Stimulated activated CD4-positive, alpha-beta T cell treated with anti-CD3 and anti-CD28 coated beads, Interleukin-2, amount 100 ng/mL, for 4 hours (primary cell): ENCODE results near the gene UBE2C.

Source experiments
- DNase-seq: peaks from one replicate; pipeline ENCODE4 v3.0.0-alpha.2; 2020; ENCODE audit warnings: low read depth

UBE2C gene

DNA sequence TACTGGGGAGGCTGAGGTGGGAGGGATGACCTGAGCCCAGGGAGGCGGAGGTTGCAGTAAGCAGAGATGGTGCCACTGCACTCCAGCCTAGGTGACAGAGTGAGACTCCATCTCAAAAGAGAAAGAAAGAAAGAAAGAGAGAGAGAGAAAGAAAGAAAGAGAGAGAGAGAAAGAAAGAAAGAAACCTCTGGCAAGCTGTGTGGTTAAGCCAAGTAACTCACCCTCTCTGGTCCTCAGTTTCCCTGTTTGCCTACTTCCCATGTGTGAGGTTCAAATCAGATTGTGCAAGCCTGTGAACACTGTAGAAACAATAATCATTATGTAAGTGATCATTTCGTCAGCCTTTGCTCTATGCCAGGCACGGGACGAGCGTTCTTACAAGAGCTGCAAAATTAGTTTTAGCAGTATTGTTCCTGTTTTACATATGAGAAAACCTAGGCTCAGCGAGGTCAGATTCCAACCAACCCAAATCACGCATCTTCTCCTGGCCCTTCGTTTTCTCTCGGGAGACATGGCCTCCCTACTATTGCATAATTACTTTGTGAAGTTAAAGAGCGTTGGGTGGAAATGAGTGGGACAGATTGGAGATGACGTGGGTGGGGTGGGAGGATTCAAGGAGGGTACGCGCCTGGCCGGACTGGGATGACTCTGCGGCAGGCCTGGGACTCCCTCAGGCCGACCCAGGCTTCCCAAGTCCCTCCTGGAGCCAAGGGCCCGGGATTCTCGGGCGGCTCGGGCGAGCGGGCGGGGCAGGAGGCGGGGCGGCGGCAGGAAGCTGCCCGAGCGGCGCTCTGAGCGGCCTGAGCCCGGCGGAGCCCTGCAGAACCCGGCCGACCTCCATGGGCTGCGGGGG, 20.8 kb downstream of the UBE2C start, which contains the start of gene SNX21:
Gene SNX21, plus strand, starts transcription at position 770 of the 853 bp plus-strand sequence. CDS start 121 bp downstream, outside the sequence.
- no peak for DNase-seq

DNA sequence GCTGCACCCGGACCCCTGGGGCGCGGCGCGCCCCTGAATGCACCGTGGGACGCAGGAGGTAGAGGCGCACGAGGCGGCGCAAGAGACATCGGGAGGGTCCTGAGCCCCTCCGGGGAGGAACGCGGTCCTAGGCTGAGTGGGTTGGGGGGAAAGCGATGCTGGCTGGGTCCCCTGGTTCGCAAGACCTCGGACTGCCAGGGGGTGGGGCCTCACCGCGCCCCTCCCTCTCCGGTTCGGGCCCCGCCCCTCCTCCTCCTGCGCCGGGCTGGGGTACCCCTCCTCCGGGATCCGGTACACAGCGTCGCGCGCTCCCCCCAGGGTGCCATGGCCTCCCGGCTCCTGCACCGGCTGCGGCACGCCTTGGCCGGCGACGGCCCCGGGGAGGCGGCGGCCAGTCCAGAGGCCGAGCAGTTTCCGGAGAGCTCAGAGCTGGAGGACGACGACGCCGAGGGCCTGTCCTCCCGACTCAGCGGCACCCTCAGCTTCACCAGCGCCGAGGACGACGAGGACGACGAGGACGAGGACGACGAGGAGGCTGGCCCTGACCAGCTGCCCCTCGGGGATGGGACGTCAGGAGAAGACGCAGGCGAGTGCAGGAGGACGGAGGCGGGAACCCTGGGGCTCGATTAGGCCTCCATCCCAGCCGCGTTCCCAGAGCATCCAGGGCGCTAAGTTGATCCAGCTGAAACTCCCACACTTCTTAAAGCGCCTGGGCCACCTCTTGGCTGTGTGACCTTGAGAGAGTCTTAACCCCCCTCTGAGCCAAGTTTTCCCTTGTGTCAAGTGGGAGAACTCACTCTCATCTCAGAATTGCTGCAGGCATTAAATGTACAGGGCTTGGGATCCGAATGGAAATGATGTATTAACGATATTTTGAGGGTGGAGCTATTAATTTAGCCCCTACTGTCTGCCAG, 21.7 kb downstream of the UBE2C start:
- peak; percentile 24 for DNase-seq

GRCh38 chr20:45834797-45835161, 22.3 kb downstream of the UBE2C start:
- no peak for DNase-seq

DNA sequence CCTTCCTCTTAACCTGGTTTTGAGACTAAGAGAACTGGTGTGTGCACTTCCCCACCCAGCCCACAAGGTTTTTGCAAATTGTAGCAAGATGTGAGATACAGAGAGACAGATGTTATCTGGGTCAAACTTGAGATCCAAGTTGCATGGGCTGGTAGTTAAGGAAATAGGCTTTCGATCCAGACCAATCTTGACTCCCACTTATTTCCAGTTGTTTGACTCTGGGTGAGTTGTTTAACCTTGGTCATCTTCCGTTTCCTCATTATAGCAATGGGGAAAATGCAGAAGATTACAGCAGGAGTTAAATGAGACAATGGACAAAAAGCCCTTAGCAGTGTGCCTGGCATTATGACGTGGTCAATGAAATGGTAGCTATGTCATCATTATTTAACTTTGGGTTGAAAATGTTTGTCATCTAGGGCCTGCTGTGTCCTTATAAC, 22.9 kb downstream of the UBE2C start:
- no peak for DNase-seq

DNA sequence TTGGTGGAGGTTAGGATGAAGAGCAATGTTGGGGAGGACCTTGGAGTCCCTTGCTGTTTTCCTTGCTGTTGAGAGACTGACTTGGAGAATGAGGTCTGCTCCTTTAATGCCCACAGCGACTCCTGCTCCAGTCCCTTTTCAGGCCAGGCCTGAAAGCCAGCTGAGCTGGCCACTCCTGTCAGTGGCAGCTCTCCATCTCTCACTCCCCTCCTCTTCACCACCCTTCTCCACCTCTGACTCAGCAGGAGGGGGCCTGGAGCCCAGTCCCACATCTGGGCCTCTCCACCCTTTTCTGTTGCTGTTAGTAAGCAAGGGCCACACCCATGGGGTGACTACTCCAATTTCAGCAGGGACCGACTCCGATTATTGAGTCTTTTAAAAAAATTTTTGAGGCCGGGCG, 23.4 kb downstream of the UBE2C start:
- DNase-seq: no peak

- no peak for DNase-seq
Observed at GRCh38 chr20:45836841-45837240, 24.4 kb downstream of the UBE2C start.

GRCh38 chr20:45840700-45841198, 28.3 kb downstream of the UBE2C start:
- no peak for DNase-seq

- no peak for DNase-seq
Observed at GRCh38 chr20:45841407-45842129, 29.1 kb downstream of the UBE2C start.

DNA sequence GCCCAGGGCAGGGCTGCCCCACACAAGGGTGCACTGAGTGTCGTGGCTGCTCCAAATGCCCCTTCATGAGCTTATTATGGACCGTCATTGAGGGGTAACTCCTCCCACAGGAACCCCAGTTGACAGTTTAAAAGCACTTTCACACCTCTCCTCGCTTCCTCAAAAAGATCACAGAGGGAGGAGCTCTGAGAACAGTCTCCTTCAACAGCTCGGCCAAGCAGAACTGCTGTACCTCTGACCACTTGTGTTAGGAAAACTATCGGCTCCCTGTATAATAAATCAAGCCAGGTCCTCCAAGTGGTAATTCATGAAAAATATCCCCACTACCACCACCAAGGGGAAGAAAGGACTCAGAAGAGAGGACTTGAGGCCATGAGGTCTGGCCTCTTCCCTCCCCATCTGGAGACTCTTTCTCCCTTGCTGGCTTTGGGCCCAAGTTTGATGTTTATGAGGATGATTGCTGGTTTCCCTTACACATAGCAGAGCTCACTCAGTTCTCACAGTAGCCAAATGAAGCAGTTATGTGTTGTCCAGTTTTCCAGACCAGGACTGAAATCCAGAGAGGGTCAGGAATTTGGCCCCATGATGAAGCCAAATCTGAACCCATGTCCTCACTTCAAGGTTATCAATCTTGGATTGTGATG, 29.8 kb downstream of the UBE2C start:
- no peak for DNase-seq

DNA sequence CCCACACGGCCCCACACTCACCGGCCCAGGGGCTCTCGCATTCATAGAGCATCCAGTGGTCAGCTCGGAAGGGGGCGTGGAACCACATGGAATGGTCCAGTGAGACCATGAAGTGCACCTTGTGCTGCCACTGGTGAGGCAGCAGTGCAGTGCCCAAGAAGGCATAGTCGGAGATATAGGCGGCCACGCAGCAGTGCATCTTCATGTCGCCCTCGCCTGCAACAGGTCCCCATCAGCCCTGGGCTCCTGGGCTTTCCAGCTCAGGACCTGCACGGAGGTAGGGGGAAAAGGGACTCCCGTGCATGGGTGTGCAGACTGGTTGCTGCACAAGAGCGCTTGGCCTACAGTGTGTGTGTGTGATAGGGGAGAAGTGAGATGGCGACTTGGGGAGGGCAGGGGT, 31.1 kb downstream of the UBE2C start:
- no peak for DNase-seq

- no peak for DNase-seq
Observed at GRCh38 chr20:45845452-45845851, 33.0 kb downstream of the UBE2C start.

- DNase-seq: no peak
Observed at GRCh38 chr20:45848421-45848820, 36.0 kb downstream of the UBE2C start.

- no peak for DNase-seq
Observed at GRCh38 chr20:45848969-45849582, 36.6 kb downstream of the UBE2C start.

GRCh38 chr20:45850238-45850637, 37.8 kb downstream of the UBE2C start:
- DNase-seq: no peak

DNA sequence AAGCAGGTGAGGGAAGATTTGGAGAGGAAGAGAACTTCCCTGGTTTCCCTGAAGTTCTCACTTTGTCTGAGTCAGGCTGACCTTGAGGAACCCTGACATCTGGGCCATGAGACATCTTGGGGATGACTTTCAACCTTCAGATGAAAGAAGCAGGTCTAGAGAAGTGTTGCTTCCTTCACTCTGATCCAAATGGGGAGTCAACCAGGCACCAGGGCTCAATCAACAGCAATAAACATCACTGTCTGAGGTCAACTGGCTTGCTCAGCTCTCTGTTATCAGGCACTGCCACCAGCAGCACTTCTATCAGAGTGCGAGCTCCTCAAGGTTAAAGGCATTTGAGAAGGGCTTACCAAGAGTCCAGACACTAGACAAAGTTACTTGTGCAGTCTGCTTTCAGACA, 38.5 kb downstream of the UBE2C start:
- DNase-seq: no peak

GRCh38 chr20:45851501-45851900, 39.1 kb downstream of the UBE2C start:
- DNase-seq: no peak

DNA sequence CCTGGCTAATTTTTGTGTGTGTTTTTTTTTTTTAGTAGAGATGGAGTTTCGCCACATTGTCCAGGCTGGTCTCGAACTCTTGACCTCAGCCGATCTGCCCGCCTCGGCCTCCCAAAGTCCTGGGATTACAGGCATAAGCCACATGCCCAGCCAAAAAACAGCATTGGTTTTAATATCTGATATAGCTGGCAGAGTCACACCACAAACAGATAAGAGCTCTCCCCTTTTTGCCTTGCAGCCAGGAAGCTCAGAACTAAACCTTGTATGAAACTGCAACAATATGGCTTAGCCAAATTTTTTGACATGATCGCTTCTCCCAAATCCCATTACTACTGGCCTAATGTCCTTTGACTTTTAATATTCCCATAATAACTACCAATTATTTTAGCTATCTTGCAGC, 39.9 kb downstream of the UBE2C start:
- no peak for DNase-seq

- DNase-seq: no peak
Observed at GRCh38 chr20:45853484-45853883, 41.0 kb downstream of the UBE2C start.

DNA sequence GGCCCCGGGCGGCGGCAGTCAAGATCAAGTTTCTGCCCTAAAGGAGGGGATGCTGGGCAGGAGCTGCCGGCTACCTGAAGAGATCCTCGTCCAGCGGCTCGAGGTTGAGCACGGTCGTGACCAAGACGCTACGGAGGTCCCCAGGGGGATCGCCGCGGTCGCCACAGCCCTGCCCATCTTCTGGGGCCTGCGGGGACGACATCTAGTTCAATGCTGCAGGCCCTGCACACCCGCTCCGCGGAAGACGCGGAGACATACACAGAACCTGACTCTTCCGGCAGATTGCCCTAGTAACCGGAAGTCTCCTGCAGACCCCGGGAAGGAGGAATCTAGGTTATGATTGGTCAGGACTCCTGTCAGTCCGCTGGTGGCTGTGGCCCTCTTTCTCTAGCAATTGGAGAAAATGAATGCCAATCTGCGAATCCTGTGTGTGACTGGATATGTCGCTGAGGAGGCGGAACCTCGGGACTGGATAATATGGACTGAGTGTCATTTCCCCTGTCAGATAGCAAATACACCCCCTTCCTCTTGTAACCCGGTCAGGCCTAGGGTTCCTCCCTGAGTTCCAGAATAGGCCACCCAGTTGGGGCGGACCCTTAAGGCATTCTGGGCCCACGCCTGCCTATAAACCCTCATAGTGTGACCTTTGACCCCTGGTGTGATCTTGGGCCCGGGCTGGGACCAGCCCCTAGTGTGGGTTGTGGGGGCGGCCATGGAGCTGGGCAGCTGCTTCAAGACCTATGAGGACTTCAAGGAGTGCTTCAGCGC, 44.9 kb downstream of the UBE2C start, which contains the start of the genes ACOT8 and ZSWIM3:
Gene ACOT8, minus strand, starts transcription at position 279 of the 768 bp plus-strand sequence. Its CDS starts 77 bp downstream, at position 202.
Gene ZSWIM3, plus strand, starts transcription at position 501 of the 768 bp plus-strand sequence. Its CDS starts 212 bp downstream, at position 713.
- peak; percentile 94 for DNase-seq

GRCh38 chr20:45857882-45858216, 45.4 kb downstream of the UBE2C start:
- no peak for DNase-seq
